ENCODE data around the gene SH3TC1.

DNA sequence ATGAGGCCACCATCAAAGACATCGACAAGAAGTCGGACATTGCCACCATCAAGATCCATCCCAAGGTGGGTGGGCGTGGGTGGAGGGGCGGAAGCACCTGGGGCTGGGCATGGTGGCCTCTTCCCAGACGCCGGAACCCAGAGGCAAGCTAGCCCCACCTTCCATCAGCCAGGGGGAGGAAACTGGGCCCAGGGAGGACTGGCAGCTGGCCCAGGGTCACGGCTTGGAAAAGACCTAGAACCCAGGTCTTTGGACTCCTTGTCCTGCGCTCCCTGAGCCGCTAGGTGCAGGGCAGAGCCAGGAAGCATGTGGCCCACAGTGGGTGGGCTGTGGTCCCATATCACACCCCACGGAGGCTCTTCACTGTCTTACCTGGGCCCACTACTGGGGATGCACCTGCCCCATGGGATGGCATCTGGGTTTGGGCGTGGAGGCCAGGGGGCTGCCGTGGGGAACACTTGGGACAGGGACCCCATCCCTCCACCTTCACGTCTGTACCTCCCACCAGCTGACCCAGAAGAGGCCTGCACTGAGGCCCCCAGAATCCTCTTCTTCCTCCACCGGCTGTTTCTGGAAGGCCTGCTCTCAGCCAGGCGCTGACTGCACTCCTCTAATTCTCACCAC, 87.7 kb downstream of the SH3TC1 start:
- TF ChIP-seq, protein P1, sequence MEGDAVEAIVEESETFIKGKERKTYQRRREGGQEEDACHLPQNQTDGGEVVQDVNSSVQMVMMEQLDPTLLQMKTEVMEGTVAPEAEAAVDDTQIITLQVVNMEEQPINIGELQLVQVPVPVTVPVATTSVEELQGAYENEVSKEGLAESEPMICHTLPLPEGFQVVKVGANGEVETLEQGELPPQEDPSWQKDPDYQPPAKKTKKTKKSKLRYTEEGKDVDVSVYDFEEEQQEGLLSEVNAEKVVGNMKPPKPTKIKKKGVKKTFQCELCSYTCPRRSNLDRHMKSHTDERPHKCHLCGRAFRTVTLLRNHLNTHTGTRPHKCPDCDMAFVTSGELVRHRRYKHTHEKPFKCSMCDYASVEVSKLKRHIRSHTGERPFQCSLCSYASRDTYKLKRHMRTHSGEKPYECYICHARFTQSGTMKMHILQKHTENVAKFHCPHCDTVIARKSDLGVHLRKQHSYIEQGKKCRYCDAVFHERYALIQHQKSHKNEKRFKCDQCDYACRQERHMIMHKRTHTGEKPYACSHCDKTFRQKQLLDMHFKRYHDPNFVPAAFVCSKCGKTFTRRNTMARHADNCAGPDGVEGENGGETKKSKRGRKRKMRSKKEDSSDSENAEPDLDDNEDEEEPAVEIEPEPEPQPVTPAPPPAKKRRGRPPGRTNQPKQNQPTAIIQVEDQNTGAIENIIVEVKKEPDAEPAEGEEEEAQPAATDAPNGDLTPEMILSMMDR (IDR thresholded peaks at IDR 0.05), result no peak
- TF ChIP-seq EP300 (IDR thresholded peaks at IDR 0.05) (no peak), POLR2A (IDR thresholded peaks at IDR 0.05) (no peak)

Data from gastroesophageal sphincter (tissue), 3 donors.